Activated CD4-positive, alpha-beta T cell treated with anti-CD3 and anti-CD28 coated beads for 36 hours (primary cell): ENCODE measurements around the gene TLL1. TPM values are rescaled to one million over a fixed set of nuclear protein-coding genes. Genes with fewer than 3 reads are reported as not detected.

Experiments
- ATAC-seq: fragments of 200-7000 bp; cut with Tn5 transposase; one replicate; pipeline ENCODE4 v1.10.0; 2021; ENCODE audit warnings: mild to moderate bottlenecking, moderate library complexity
- CTCF ChIA-PET: fragments of 350-600 bp; sonication (Branson Sonifier 250); formaldehyde crosslinking; loops from one replicate; lab custom pipeline; 2021; ENCODE audit warnings: antibody characterized with exemption; lab: Charles Lee
- POLR2A ChIA-PET: fragments of 350-600 bp; sonication (Branson Sonifier 250); formaldehyde crosslinking; loops from one replicate; lab custom pipeline; 2021; ENCODE audit warnings: antibody characterized with exemption, inconsistent platforms; lab: Charles Lee
- DNase-seq: peaks from one replicate; pipeline ENCODE4 v3.0.0-alpha.2; 2020
- H3K27ac Mint-ChIP-seq: one replicate; pipeline ENCODE4 v1.8.0; 2021; ENCODE audit warnings: mixed read lengths
- H3K27me3 Mint-ChIP-seq: one replicate; pipeline ENCODE4 v1.8.0; 2021; ENCODE audit warnings: mixed read lengths
- H3K36me3 Mint-ChIP-seq: one replicate; pipeline ENCODE4 v1.8.0; 2021; ENCODE audit warnings: low read depth, mixed read lengths
- H3K4me1 Mint-ChIP-seq: one replicate; pipeline ENCODE4 v1.8.0; 2021; ENCODE audit warnings: mixed read lengths
- H3K4me3 Mint-ChIP-seq: one replicate; pipeline ENCODE4 v1.8.0; 2021; ENCODE audit warnings: mild to moderate bottlenecking, moderate library complexity, mixed read lengths
- H3K9me3 Mint-ChIP-seq: one replicate; pipeline ENCODE4 v1.8.0; 2021; ENCODE audit warnings: low read depth, mixed read lengths
- intact Hi-C, 2 experiments: fragments of 100-400 bp; cut with DNase I in 1 of 2; cut with micrococcal nuclease in 1 of 2; formaldehyde crosslinking; loops; one replicate each; pipeline versions ENCODE4 v1.14.2 to v1.15.1; 2022 to 2024; cut with DNase I, micrococcal nuclease
- total RNA-seq, 2 experiments: library from RNA; stranded (reverse); gene quantifications; one replicate each; pipeline ENCODE4 v1.2.3, GENCODE V29; 2021

TLL1 gene
- total RNA-seq, 2 experiments from 2014 or later: not detected

- DNase-seq (no peak), ATAC-seq (no peak)
- Mint-ChIP-seq H3K27me3 (no peaks in the 10 kb centered on the region), H3K27ac (no peak overlapping the region), H3K9me3 (peaks cover 5% of the 10 kb centered on the region), H3K4me1 (no peaks in the 10 kb centered on the region), H3K36me3 (no peaks in the 10 kb centered on the region), H3K4me3 (no peak overlapping the region)
- POLR2A ChIA-PET: no interaction called here
- intact Hi-C loops: no loop called here
- CTCF ChIA-PET: no interaction called here
These were observed 148.6 kb downstream of the TLL1 start for GRCh38 chr4:166021617-166022016.

DNA sequence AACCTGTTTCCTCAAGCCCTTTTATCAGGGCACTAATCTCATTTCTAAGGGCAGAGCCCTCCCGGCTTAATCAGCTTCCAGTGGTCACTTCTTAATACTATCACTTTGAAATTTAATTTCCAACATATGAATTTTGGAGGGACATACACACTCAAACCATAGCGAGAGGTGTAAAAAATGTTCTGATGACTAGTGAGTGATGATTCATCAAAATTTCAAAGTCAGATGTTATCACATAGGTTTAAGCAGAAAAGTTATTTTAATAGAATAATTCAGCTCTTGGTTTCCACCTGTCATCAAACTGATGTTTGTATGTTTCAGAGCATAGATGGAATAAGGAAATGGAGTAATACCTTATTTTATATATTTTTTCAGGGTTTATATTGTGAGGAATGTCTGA is 161.9 kb downstream of the TLL1 start:
- intact Hi-C loops: no loop called here
- no peak for DNase-seq
- Mint-ChIP-seq H3K9me3 (no peaks in the 10 kb centered on the region), H3K27me3 (no peaks in the 10 kb centered on the region), H3K36me3 (no peaks in the 10 kb centered on the region), H3K27ac (no peak overlapping the region), H3K4me1 (no peaks in the 10 kb centered on the region), H3K4me3 (no peak overlapping the region)
- ChIA-PET POLR2A (no interaction called here), CTCF (interaction anchor here (0.6 kb wide), 1 partner anchor 22 kb away, joined by 3 read pairs; no protein-coding TSS in a partner anchor)
- no peak for ATAC-seq

DNA sequence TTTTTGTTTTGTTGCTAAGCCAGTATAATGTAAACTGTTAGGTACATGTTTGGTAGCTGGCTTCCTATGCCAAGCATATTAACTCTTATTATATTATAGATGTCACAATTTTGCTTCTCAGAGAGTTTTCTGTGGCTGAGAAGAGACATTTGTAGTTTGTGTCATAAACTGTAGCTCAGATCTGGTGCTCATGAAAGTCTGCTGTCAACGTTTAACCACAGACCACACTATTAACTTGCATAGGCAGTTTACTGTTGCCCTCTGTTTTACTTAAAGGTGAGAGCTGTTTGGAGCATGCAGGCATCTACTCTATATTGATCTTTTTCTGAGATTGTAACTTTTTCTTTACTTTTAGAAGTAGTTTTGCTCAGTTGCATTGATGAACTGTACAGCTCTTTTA is 166.8 kb downstream of the TLL1 start:
- H3K4me1 Mint-ChIP-seq: no peaks in the 10 kb centered on the region
- no peak overlapping the region for H3K27ac Mint-ChIP-seq
- no peaks in the 10 kb centered on the region for H3K27me3 Mint-ChIP-seq
- no peak for ATAC-seq
- H3K36me3 Mint-ChIP-seq: no peaks in the 10 kb centered on the region
- H3K9me3 Mint-ChIP-seq: peaks cover 2% of the 10 kb centered on the region
- DNase-seq: no peak
- intact Hi-C loops: no loop called here
- H3K4me3 Mint-ChIP-seq: no peak overlapping the region
- POLR2A ChIA-PET: no interaction called here
- CTCF ChIA-PET: no interaction called here

GRCh38 chr4:166042510-166043055 is 169.5 kb downstream of the TLL1 start:
- no peaks in the 10 kb centered on the region for H3K27me3 Mint-ChIP-seq
- no peaks in the 10 kb centered on the region for H3K4me1 Mint-ChIP-seq
- no peak for ATAC-seq
- H3K27ac Mint-ChIP-seq: no peak overlapping the region
- DNase-seq: no peak
- intact Hi-C loops: no loop called here
- H3K9me3 Mint-ChIP-seq: peaks cover 2% of the 10 kb centered on the region
- ChIA-PET POLR2A (no interaction called here), CTCF (interaction anchor here (1.2 kb wide), 1 partner anchor 498 kb away, joined by 3 read pairs; no protein-coding TSS in a partner anchor)
- no peak overlapping the region for H3K4me3 Mint-ChIP-seq
- H3K36me3 Mint-ChIP-seq: no peaks in the 10 kb centered on the region

DNA sequence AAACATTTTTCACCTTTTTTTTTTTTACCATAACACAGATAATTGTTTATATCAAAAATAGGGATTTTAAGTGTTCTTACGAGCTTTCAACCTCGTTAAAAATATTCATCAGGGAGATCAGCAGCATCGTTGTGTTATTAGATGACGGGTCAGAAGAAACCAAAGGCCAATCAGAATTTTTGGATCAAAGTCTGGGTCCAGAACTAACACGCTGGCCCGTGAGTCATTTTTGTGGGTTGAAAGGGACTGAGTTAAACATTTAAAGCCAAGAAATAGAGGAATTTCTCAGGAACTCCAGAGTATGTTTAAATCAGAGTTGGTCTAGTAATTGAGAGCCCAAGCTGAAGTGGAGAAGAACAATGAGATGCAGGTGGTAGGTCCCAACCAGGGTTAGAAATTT is 170.8 kb downstream of the TLL1 start:
- H3K27me3 Mint-ChIP-seq: no peaks in the 10 kb centered on the region
- DNase-seq (no peak), ATAC-seq (no peak)
- H3K4me1 Mint-ChIP-seq: no peaks in the 10 kb centered on the region
- no peaks in the 10 kb centered on the region for H3K36me3 Mint-ChIP-seq
- ChIA-PET POLR2A (no interaction called here), CTCF (no interaction called here)
- H3K9me3 Mint-ChIP-seq: peaks cover 2% of the 10 kb centered on the region
- H3K27ac Mint-ChIP-seq: no peak overlapping the region
- H3K4me3 Mint-ChIP-seq: no peak overlapping the region
- intact Hi-C loops: no loop called here

- Mint-ChIP-seq H3K36me3 (no peaks in the 10 kb centered on the region), H3K27me3 (no peaks in the 10 kb centered on the region), H3K9me3 (peaks cover 2% of the 10 kb centered on the region), H3K4me1 (no peaks in the 10 kb centered on the region), H3K4me3 (no peak overlapping the region), H3K27ac (no peak overlapping the region)
- CTCF ChIA-PET: no interaction called here
- POLR2A ChIA-PET: no interaction called here
- DNase-seq (no peak), ATAC-seq (no peak)
- intact Hi-C loops: no loop called here
These were observed 171.8 kb downstream of the TLL1 start for GRCh38 chr4:166044871-166045270.

GRCh38 chr4:166045457-166045856 is 172.4 kb downstream of the TLL1 start:
- DNase-seq: peak; percentile 7
- H3K27ac Mint-ChIP-seq: no peak overlapping the region
- H3K36me3 Mint-ChIP-seq: no peaks in the 10 kb centered on the region
- H3K27me3 Mint-ChIP-seq: no peaks in the 10 kb centered on the region
- H3K9me3 Mint-ChIP-seq: peaks cover 2% of the 10 kb centered on the region
- POLR2A ChIA-PET: no interaction called here
- no peak overlapping the region for H3K4me3 Mint-ChIP-seq
- intact Hi-C loops: no loop called here
- peak; percentile 88 for ATAC-seq
- no peaks in the 10 kb centered on the region for H3K4me1 Mint-ChIP-seq
- CTCF ChIA-PET: interaction anchor here (0.6 kb wide), 1 partner anchor 25 kb away, joined by 3 read pairs; no protein-coding TSS in a partner anchor

DNA sequence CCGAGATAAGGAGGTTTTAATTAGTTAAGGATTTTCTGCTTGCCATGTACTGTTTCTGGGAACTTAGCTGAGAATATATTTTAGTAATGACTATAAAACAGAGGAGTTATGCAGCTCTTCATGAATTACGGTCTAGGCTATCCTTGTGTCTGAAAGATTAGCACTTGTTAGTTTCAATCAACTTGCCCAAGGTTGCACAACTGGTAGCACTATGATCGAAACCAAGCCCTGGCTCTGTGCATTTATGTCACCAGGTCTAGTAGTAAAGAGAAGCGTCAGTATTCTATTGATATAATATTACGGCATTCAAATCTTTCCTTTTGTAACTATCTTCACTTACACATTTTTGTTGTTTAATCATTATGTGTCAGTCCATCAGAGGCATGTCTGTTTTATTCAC is 176.0 kb downstream of the TLL1 start:
- no peak for ATAC-seq
- no peak overlapping the region for H3K4me3 Mint-ChIP-seq
- H3K36me3 Mint-ChIP-seq: no peaks in the 10 kb centered on the region
- intact Hi-C loops: no loop called here
- no peaks in the 10 kb centered on the region for H3K4me1 Mint-ChIP-seq
- ChIA-PET POLR2A (interaction anchor here (0.6 kb wide), 1 partner anchor 31 kb away, joined by 3 read pairs; no protein-coding TSS in a partner anchor), CTCF (interaction anchor here (1.1 kb wide), 1 partner anchor 67 kb away, joined by 3 read pairs; no protein-coding TSS in a partner anchor)
- H3K27ac Mint-ChIP-seq: no peak overlapping the region
- no peaks in the 10 kb centered on the region for H3K9me3 Mint-ChIP-seq
- no peak for DNase-seq
- no peaks in the 10 kb centered on the region for H3K27me3 Mint-ChIP-seq

DNA sequence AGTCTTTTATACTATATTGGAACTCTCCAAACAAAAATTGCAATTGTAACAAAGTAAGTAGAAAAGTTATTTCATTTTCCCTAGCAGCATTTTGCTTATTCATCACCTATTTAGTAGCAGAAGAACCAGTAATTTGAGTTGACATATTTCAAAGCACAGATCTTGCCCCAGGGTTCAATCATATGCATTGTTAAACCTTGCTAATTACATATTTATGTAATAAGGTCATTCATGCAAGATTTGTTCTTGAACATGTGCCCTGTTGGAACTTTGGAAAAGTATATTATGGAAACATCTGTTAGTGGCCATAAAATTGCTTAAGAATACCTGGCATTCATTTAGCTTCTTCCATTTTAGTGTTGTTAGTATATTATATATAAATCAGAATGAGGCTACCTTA is 191.7 kb downstream of the TLL1 start:
- ATAC-seq (no peak), DNase-seq (no peak)
- intact Hi-C loops: no loop called here
- Mint-ChIP-seq H3K27me3 (no peaks in the 10 kb centered on the region), H3K4me3 (no peak overlapping the region), H3K36me3 (no peaks in the 10 kb centered on the region), H3K4me1 (no peaks in the 10 kb centered on the region), H3K9me3 (peaks cover 4% of the 10 kb centered on the region), H3K27ac (no peak overlapping the region)
- CTCF ChIA-PET: no interaction called here
- POLR2A ChIA-PET: no interaction called here

DNA sequence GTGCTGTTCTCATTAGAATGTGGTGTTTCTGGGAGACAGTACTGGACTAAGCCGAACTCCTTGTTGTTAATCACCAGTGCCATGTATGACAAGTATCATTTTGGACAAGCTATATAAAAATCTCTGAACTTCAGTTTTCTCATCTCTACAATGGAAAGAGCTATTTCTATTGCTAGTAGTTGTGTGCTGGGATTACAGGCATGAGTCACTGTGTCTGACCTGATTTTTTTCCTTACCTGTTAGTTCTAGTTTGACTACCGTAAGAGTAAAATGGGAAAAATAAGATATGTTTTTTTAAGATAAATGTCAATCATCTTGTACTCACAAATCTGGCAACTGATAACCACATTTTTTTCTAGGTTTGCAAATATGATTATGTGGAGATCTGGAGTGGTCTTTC is 192.3 kb downstream of the TLL1 start:
- no peaks in the 10 kb centered on the region for H3K36me3 Mint-ChIP-seq
- no peak overlapping the region for H3K4me3 Mint-ChIP-seq
- ChIA-PET CTCF (no interaction called here), POLR2A (no interaction called here)
- H3K27me3 Mint-ChIP-seq: no peaks in the 10 kb centered on the region
- ATAC-seq: no peak
- no peak overlapping the region for H3K27ac Mint-ChIP-seq
- H3K9me3 Mint-ChIP-seq: peaks cover 4% of the 10 kb centered on the region
- DNase-seq: no peak
- no peaks in the 10 kb centered on the region for H3K4me1 Mint-ChIP-seq
- intact Hi-C loops: no loop called here

DNA sequence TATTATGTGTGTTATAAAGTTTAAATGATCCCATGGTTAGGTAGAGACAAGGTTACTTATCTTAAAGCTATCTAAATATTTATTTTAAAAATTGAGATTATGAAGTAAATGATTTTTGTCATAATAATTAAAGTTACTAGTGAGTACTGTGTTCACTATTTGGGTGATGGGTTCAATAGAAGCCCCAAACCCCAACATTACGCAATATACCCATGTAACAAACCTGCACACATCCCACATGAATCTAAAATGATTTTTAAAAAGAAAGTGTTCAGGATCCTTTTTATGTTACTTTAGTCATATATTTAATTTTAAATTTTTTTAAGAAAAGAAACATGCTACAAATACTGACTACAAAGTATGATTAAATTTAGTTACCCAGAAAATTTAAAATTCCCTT is 193.9 kb downstream of the TLL1 start:
- H3K27me3 Mint-ChIP-seq: no peaks in the 10 kb centered on the region
- DNase-seq: no peak

GRCh38 chr4:166067915-166068314 is 194.9 kb downstream of the TLL1 start:
- H3K4me3 Mint-ChIP-seq: no peak overlapping the region
- no peaks in the 10 kb centered on the region for H3K4me1 Mint-ChIP-seq
- intact Hi-C loops: no loop called here
- CTCF ChIA-PET: no interaction called here
- DNase-seq (no peak), ATAC-seq (no peak)
- H3K27ac Mint-ChIP-seq: no peak overlapping the region
- H3K9me3 Mint-ChIP-seq: no peaks in the 10 kb centered on the region
- no peaks in the 10 kb centered on the region for H3K36me3 Mint-ChIP-seq
- POLR2A ChIA-PET: no interaction called here
- H3K27me3 Mint-ChIP-seq: no peaks in the 10 kb centered on the region

More for the DNA sequence above, 193.9 kb downstream of the TLL1 start:
- ChIA-PET POLR2A (no interaction called here), CTCF (no interaction called here)
- intact Hi-C loops: no loop called here
- peaks cover 4% of the 10 kb centered on the region for H3K9me3 Mint-ChIP-seq
- H3K36me3 Mint-ChIP-seq: no peaks in the 10 kb centered on the region
- no peak overlapping the region for H3K27ac Mint-ChIP-seq
- H3K4me1 Mint-ChIP-seq: no peaks in the 10 kb centered on the region
- H3K4me3 Mint-ChIP-seq: no peak overlapping the region
- no peak for ATAC-seq
